HG03097 (cell line): ENCODE data around the gene ZNF354B.
"Not testable (repeated sequence)": the region's sequence is repeated elsewhere in the genome, so short reads cannot be mapped to it uniquely, and the experiment has no call there.

Source experiments
- ATAC-seq: cut with Tn5 transposase; IDR thresholded peaks from one replicate; pipeline ENCODE4 v1.9.1; 2021; ENCODE audit not compliant: unreplicated experiment, low FRiP score

Gene ZNF354B

DNA sequence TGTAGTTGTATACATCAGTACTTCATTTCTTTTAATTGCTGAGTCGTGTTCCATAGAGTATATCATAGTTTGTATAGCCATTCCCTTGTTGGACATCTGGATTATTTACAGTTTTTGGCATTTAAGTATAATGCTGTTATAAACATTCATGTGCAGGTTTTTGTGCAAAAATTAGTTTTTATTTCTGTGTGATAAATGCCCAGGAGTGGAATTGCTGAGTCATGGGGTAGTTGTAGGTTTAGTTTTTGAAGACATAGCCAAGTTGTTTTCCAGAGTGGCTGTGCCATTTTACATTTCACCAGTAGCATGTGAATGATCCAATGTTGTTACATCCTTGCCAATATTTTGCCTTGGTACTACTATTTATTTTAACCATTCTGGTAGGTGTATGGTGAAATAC, 12.5 kb downstream of the ZNF354B start:
- no peak for ATAC-seq

DNA sequence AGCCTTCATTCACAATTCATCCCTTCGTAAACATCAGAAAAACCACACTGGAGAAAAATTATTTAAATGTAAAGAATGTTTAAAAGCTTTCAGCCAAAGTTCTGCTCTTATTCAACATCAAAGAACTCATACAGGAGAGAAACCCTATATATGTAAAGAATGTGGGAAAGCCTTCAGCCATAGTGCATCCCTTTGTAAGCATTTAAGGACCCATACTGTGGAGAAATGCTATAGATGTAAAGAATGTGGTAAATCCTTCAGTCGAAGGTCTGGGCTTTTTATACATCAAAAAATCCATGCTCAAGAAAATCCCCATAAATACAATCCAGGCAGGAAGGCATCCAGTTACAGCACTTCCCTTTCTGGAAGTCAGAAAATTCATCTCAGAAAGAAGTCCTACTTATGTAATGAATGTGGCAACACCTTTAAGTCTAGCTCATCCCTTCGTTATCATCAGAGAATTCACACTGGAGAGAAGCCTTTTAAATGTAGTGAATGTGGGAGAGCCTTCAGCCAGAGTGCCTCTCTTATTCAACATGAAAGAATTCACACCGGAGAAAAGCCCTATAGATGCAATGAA, 23.5 kb downstream of the ZNF354B start:
- not testable (repeated sequence) for ATAC-seq

DNA sequence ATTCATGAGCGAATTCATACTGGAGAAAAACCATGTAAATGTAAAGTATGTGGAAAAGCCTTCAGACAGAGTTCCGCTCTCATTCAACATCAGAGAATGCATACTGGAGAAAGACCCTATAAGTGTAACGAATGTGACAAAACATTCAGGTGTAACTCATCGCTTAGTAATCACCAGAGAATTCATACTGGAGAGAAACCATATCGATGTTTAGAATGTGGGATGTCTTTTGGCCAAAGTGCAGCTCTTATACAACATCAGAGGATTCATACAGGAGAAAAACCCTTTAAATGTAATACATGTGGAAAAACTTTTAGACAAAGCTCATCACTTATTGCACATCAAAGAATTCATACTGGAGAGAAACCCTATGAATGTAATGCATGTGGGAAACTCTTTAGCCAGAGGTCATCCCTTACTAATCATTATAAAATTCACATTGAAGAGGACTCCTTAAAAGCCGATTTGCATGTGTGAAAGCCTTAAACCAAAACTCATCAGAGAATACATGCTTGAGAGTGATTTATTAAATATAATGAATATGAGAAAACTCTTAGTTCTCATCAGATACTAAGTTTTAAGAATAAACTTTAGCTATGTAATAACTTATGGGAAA, 24.2 kb downstream of the ZNF354B start:
- ATAC-seq: no peak

DNA sequence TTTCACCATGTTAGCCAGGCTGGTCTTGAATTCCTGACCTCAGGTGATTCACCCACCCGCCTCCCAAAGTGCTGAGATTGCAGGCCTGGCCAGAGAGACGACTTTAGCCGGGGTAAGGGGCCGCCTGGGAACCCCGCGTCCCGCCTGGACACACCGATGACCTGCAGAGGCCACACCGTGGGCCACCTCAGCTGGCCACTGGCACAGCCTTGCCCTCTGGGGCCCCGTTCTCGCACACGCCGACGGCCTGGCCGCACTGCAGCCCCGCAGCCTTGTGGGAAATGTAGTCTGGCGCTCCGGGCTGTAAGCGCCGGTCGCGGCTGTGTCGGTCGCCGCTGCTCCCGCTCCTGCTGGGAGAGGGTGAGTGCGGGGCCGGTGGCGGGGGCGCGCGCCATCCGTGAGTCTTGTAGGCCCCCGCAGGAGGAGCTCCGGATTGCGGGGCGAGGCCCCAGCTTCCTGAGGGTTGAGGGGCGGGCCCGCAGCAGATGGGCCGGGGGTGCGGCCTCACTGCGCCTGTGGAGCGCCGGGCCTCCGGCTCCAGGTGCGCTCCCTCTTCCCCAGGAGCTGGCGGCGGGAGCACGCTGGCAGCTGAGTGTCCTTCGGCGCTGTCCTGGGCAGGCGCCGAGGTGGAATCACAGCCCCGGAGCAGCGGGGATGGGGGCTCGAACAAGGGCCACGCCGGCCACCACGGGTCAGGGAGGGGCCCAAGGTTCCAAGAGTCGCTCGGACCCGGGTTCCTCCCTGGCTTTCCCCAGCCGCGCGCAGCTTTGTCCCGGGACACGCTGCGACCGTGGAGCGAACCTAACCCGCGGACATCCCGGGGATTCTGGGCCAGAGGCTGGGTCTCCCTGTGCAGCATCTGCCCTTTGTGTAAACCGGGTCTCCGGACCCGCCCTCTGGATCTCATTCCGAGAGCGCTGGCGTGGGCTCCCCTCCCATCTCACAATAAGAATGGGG, 36.1 kb downstream of the ZNF354B start, which contains the start of gene ZFP2:
Gene ZFP2 (plus strand): TSS at position 299 of the 957 bp plus-strand sequence. CDS start 35,401 bp downstream, outside the sequence.
- ATAC-seq: no peak

GRCh38 chr5:178899289-178899688, 39.5 kb downstream of the ZNF354B start:
- ATAC-seq: no peak

DNA sequence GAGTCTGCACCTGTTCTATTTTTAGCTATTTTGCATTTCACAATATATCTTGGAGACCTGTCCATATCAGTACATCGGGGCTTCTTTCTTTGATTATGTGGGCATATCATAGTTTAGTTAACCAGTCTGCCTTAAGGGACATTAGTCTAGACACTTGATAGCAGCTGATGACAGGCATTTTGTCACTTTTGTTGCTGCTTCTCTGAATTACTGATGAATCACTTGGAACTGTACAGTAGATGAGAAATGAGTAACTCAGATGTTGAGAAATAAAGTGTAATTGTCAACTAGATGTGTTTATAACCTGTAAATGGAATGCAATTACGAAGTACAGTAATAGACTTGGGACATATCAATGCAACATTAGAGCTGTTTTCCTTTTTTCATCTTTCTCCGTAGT, 43.1 kb downstream of the ZNF354B start:
- ATAC-seq: no peak

DNA sequence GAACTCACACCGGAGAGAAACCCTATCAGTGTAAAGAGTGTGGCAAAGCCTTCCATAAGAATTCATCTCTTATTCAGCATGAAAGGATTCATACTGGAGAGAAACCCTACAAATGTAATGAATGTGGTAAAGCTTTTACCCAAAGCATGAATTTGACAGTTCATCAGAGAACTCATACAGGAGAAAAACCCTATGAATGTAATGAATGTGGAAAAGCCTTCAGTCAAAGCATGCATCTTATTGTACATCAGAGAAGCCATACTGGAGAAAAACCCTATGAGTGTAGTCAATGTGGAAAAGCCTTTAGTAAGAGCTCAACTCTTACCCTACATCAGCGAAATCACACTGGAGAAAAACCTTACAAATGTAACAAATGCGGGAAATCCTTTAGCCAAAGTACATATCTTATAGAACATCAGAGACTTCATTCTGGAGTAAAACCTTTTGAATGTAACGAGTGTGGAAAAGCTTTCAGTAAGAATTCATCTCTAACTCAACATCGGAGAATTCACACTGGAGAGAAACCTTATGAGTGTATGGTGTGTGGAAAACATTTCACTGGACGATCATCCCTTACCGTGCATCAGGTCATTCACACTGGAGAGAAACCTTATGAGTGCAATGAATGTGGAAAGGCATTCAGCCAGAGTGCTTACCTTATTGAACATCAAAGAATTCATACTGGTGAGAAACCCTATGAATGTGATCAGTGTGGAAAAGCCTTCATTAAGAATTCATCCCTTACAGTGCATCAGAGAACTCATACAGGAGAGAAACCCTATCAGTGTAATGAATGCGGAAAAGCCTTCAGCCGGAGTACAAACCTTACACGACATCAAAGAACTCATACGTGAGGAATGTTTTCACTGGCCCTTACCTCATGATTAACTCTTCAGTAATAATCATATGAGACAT, 72.3 kb downstream of the ZNF354B start:
- ATAC-seq: no peak
